ENCODE measurements around the gene ESPNL. TPM values are rescaled to one million over a fixed set of nuclear protein-coding genes. Genes with fewer than 3 reads are reported as not detected.
A peak's percentile ranks its signal among the peaks of the same experiment; 100 is the strongest.

ESPNL gene
- total RNA-seq, 8 experiments from 2014 or later: 0.11 to 0.87 (median 0.39) TPM

- peak in 1 of 8 experiments; percentile 6 for ATAC-seq (replicated peaks in 6 of 8)
- WGBS, 10 experiments: 53 to 100% (median 80%) methylated on average over 2 to 7 of the region's 16 CpGs; no CpG with 5 or more reads in 6 of the 10 experiments
- H3K27ac ChIP-seq: no peak overlapping the region
- peaks cover 0 to 11% of the 10 kb centered on the region in 2 donors for H3K4me1 ChIP-seq (replicated peaks in 1 of 2)
- H3K4me3 ChIP-seq: no peak overlapping the region
- in situ Hi-C loops (cut with MboI; ENCODE audit: low pct_unique_long_range_greater_than_20kb in 2 of 9, low sequenced_read_pairs in 9 of 9, unreplicated experiment in 9 of 9): no loop called here
Observed at GRCh38 chr2:238151628-238152235, 51.6 kb downstream of the ESPNL start.

- 38 to 100% (median 66%) methylated on average over 1 to 6 of the region's 22 CpGs; no CpG with 5 or more reads in 6 of the 10 experiments for WGBS, 10 experiments
Observed at GRCh38 chr2:238152771-238153688, 52.9 kb downstream of the ESPNL start.

GRCh38 chr2:238154570-238154969 lies 54.4 kb downstream of the ESPNL start:
- WGBS, 10 experiments: 67 to 100% (median 92%) methylated on average over 1 to 6 of the region's 10 CpGs; no CpG with 5 or more reads in 2 of the 10 experiments
- no peak overlapping the region for H3K4me3 ChIP-seq
- H3K4me1 ChIP-seq (replicated peaks in 1 of 2): peaks cover 0 to 6% of the 10 kb centered on the region in 2 donors
- in situ Hi-C loops (cut with MboI; ENCODE audit: low pct_unique_long_range_greater_than_20kb in 2 of 9, low sequenced_read_pairs in 9 of 9, unreplicated experiment in 9 of 9): no loop called here
- no peak overlapping the region for H3K27ac ChIP-seq
- ATAC-seq (replicated peaks in 6 of 8): no peak

More at GRCh38 chr2:238152771-238153688, 52.9 kb downstream of the ESPNL start:
- ATAC-seq (replicated peaks in 6 of 8): no peak
- H3K4me1 ChIP-seq (replicated peaks in 1 of 2): peaks cover 0 to 3% of the 10 kb centered on the region in 2 donors
- H3K4me3 ChIP-seq: no peak overlapping the region
- no peak overlapping the region for H3K27ac ChIP-seq
- in situ Hi-C loops (cut with MboI; ENCODE audit: low pct_unique_long_range_greater_than_20kb in 2 of 9, low sequenced_read_pairs in 9 of 9, unreplicated experiment in 9 of 9): no loop called here

GRCh38 chr2:238155051-238155760 lies 55.1 kb downstream of the ESPNL start:
- in situ Hi-C loops (cut with MboI; ENCODE audit: low pct_unique_long_range_greater_than_20kb in 2 of 9, low sequenced_read_pairs in 9 of 9, unreplicated experiment in 9 of 9): no loop called here
- ATAC-seq (replicated peaks in 6 of 8): no peak
- Histone ChIP-seq H3K4me3 (no peak overlapping the region), H3K4me1 (replicated peaks in 1 of 2) (peaks cover 0 to 8% of the 10 kb centered on the region in 2 donors), H3K27ac (no peak overlapping the region)
- 60 to 100% (median 86%) methylated on average over 1 to 17 of the region's 19 CpGs; no CpG with 5 or more reads in 2 of the 10 experiments for WGBS, 10 experiments

GRCh38 chr2:238155761-238156694 lies 55.9 kb downstream of the ESPNL start:
- peaks cover 0 to 8% of the 10 kb centered on the region in 2 donors for H3K4me1 ChIP-seq (replicated peaks in 1 of 2)
- in situ Hi-C loops (cut with MboI; ENCODE audit: low pct_unique_long_range_greater_than_20kb in 2 of 9, low sequenced_read_pairs in 9 of 9, unreplicated experiment in 9 of 9): no loop called here
- H3K4me3 ChIP-seq: no peak overlapping the region
- ATAC-seq (replicated peaks in 6 of 8): no peak
- 33 to 90% (median 75%) methylated on average over 1 to 8 of the region's 18 CpGs; no CpG with 5 or more reads in 3 of the 10 experiments for WGBS, 10 experiments
- H3K27ac ChIP-seq: no peak overlapping the region

GRCh38 chr2:238157506-238158017 lies 57.4 kb downstream of the ESPNL start:
- in situ Hi-C loops (cut with MboI; ENCODE audit: low pct_unique_long_range_greater_than_20kb in 2 of 9, low sequenced_read_pairs in 9 of 9, unreplicated experiment in 9 of 9): no loop called here
- ATAC-seq (replicated peaks in 6 of 8): no peak
- no peak overlapping the region for H3K4me3 ChIP-seq
- H3K4me1 ChIP-seq (replicated peaks in 1 of 2): peaks cover 0 to 8% of the 10 kb centered on the region in 2 donors
- 0 to 60% (median 24%) methylated on average over 1 to 2 of the region's 14 CpGs; no CpG with 5 or more reads in 7 of the 10 experiments for WGBS, 10 experiments
- no peak overlapping the region for H3K27ac ChIP-seq

GRCh38 chr2:238158018-238158508 lies 57.9 kb downstream of the ESPNL start:
- peaks cover 0 to 8% of the 10 kb centered on the region in 2 donors for H3K4me1 ChIP-seq (replicated peaks in 1 of 2)
- in situ Hi-C loops (cut with MboI; ENCODE audit: low pct_unique_long_range_greater_than_20kb in 2 of 9, low sequenced_read_pairs in 9 of 9, unreplicated experiment in 9 of 9): no loop called here
- ATAC-seq (replicated peaks in 6 of 8): peak in 2 of 8 experiments; percentile 2
- no CpG with 5 or more reads among the region's 21 CpGs for WGBS, 10 experiments
- no peak overlapping the region for H3K27ac ChIP-seq
- H3K4me3 ChIP-seq: no peak overlapping the region

- WGBS, 10 experiments: no CpG with 5 or more reads among the region's 61 CpGs
- peak within 1 kb of the TSS; percentile 2 to 34 (median 16) for H3K4me3 ChIP-seq
- in situ Hi-C loops (cut with MboI; ENCODE audit: low pct_unique_long_range_greater_than_20kb in 2 of 9, low sequenced_read_pairs in 9 of 9, unreplicated experiment in 9 of 9): no loop called here
Observed at GRCh38 chr2:238158509-238159070, 58.5 kb downstream of the ESPNL start, which contains the start of gene ERFE. ERFE (plus strand) TSS chr2:238158970; CDS start chr2:238159008, 38 bp downstream.

GRCh38 chr2:238159071-238159539 lies 59.0 kb downstream of the ESPNL start:
- Histone ChIP-seq H3K27ac (no peak overlapping the region), H3K4me3 (peak overlapping the region; percentile 2 to 34 (median 16)), H3K4me1 (replicated peaks in 1 of 2) (peaks cover 0 to 11% of the 10 kb centered on the region in 2 donors)
- in situ Hi-C loops (cut with MboI; ENCODE audit: low pct_unique_long_range_greater_than_20kb in 2 of 9, low sequenced_read_pairs in 9 of 9, unreplicated experiment in 9 of 9): no loop called here
- ATAC-seq (replicated peaks in 6 of 8): peak in 7 of 8 experiments; percentile 15 to 57 (median 40)
- WGBS, 10 experiments: 0 to 20% (median 4%) methylated on average over 1 to 16 of the region's 52 CpGs; no CpG with 5 or more reads in 6 of the 10 experiments

More at GRCh38 chr2:238158509-238159070, 58.5 kb downstream of the ESPNL start, which contains the start of gene ERFE:
- ATAC-seq (replicated peaks in 6 of 8): peak; percentile 55 to 85 (median 68)
- H3K27ac ChIP-seq: no peak within 1 kb of the TSS
- H3K4me1 ChIP-seq (replicated peaks in 1 of 2): peaks cover 0 to 8% of the 10 kb centered on the region in 2 donors

GRCh38 chr2:238159661-238160205 lies 59.6 kb downstream of the ESPNL start:
- H3K4me3 ChIP-seq: peak overlapping the region in 1 of 5 donors; percentile 34
- no peak for ATAC-seq (replicated peaks in 6 of 8)
- 0 to 60% (median 35%) methylated on average over 1 to 2 of the region's 10 CpGs; no CpG with 5 or more reads in 4 of the 10 experiments for WGBS, 10 experiments

More at GRCh38 chr2:238159661-238160205, 59.6 kb downstream of the ESPNL start:
- Histone ChIP-seq H3K27ac (no peak overlapping the region), H3K4me1 (replicated peaks in 1 of 2) (peaks cover 0 to 11% of the 10 kb centered on the region in 2 donors)
- in situ Hi-C loops (cut with MboI; ENCODE audit: low pct_unique_long_range_greater_than_20kb in 2 of 9, low sequenced_read_pairs in 9 of 9, unreplicated experiment in 9 of 9): no loop called here

Measured in motor neuron (in vitro differentiated cells).